ENCODE data around the gene CERS1.

Gene CERS1

GRCh38 chr19:18878858-18879578 is 16.9 kb downstream of the CERS1 start:
- no peak overlapping the region for H3K9ac ChIP-seq (ENCODE audit: low read depth, low read length)
- H3K36me3 ChIP-seq (ENCODE audit: insufficient read depth, low read length) = no peaks in the 10 kb centered on the region; the same call in 1 of the 2 replicates
- no peaks in the 10 kb centered on the region for H3K9me3 ChIP-seq (ENCODE audit: control insufficient read depth, insufficient read depth, low read length)
- no peaks in the 10 kb centered on the region; the same call in 1 of the 2 replicates for H3K4me1 ChIP-seq (ENCODE audit: insufficient read depth, low read length)

- H3K9me3 ChIP-seq (ENCODE audit: control insufficient read depth, insufficient read depth, low read length) = no peaks in the 10 kb centered on the region
- no peak overlapping the region for H3K9ac ChIP-seq (ENCODE audit: low read depth, low read length)
- no peaks in the 10 kb centered on the region for H3K36me3 ChIP-seq (ENCODE audit: insufficient read depth, low read length)
- no peaks in the 10 kb centered on the region; the same call in 1 of the 2 replicates for H3K4me1 ChIP-seq (ENCODE audit: insufficient read depth, low read length)
Measured at GRCh38 chr19:18878058-18878797, 17.7 kb downstream of the CERS1 start.

GRCh38 chr19:18876865-18877264 is 19.1 kb downstream of the CERS1 start:
- H3K9me3 ChIP-seq (ENCODE audit: control insufficient read depth, insufficient read depth, low read length) = no peaks in the 10 kb centered on the region
- H3K4me1 ChIP-seq (ENCODE audit: insufficient read depth, low read length) = no peaks in the 10 kb centered on the region; the same call in 1 of the 2 replicates
- no peaks in the 10 kb centered on the region for H3K36me3 ChIP-seq (ENCODE audit: insufficient read depth, low read length)
- H3K9ac ChIP-seq (ENCODE audit: low read depth, low read length) = no peak overlapping the region

GRCh38 chr19:18875726-18876125 is 20.2 kb downstream of the CERS1 start:
- no peaks in the 10 kb centered on the region; the same call in 1 of the 2 replicates for H3K4me1 ChIP-seq (ENCODE audit: insufficient read depth, low read length)
- H3K36me3 ChIP-seq (ENCODE audit: insufficient read depth, low read length) = no peaks in the 10 kb centered on the region; the same call in 1 of the 2 replicates
- H3K9me3 ChIP-seq (ENCODE audit: control insufficient read depth, insufficient read depth, low read length) = no peaks in the 10 kb centered on the region
- H3K9ac ChIP-seq (ENCODE audit: low read depth, low read length) = no peak overlapping the region

GRCh38 chr19:18871543-18871942 is 24.4 kb downstream of the CERS1 start:
- no peaks in the 10 kb centered on the region; the same call in 1 of the 2 replicates for H3K36me3 ChIP-seq (ENCODE audit: insufficient read depth, low read length)
- no peaks in the 10 kb centered on the region; the same call in 1 of the 2 replicates for H3K4me1 ChIP-seq (ENCODE audit: insufficient read depth, low read length)
- no peak overlapping the region for H3K9ac ChIP-seq (ENCODE audit: low read depth, low read length)
- H3K9me3 ChIP-seq (ENCODE audit: control insufficient read depth, insufficient read depth, low read length) = no peaks in the 10 kb centered on the region

GRCh38 chr19:18870531-18871172 is 25.3 kb downstream of the CERS1 start:
- Histone ChIP-seq H3K9ac (ENCODE audit: low read depth, low read length) (no peak overlapping the region), H3K36me3 (ENCODE audit: insufficient read depth, low read length) (peaks cover under 1% of the 10 kb centered on the region; the same call in 1 of the 2 replicates), H3K4me1 (ENCODE audit: insufficient read depth, low read length) (no peaks in the 10 kb centered on the region; the same call in 1 of the 2 replicates), H3K9me3 (ENCODE audit: control insufficient read depth, insufficient read depth, low read length) (no peaks in the 10 kb centered on the region)

GRCh38 chr19:18869781-18870530 is 26.0 kb downstream of the CERS1 start:
- Histone ChIP-seq H3K36me3 (ENCODE audit: insufficient read depth, low read length) (peaks cover 3% of the 10 kb centered on the region; the same call in 1 of the 2 replicates), H3K9me3 (ENCODE audit: control insufficient read depth, insufficient read depth, low read length) (no peaks in the 10 kb centered on the region), H3K4me1 (ENCODE audit: insufficient read depth, low read length) (no peaks in the 10 kb centered on the region; the same call in 1 of the 2 replicates), H3K9ac (ENCODE audit: low read depth, low read length) (no peak overlapping the region; the same call in 1 of the 2 replicates)

GRCh38 chr19:18869023-18869618 is 26.8 kb downstream of the CERS1 start:
- H3K36me3 ChIP-seq (ENCODE audit: insufficient read depth, low read length) = peaks cover 3% of the 10 kb centered on the region; the same call in 1 of the 2 replicates
- H3K4me1 ChIP-seq (ENCODE audit: insufficient read depth, low read length) = no peaks in the 10 kb centered on the region; the same call in 1 of the 2 replicates
- no peaks in the 10 kb centered on the region for H3K9me3 ChIP-seq (ENCODE audit: control insufficient read depth, insufficient read depth, low read length)
- H3K9ac ChIP-seq (ENCODE audit: low read depth, low read length) = no peak overlapping the region

GRCh38 chr19:18868380-18869022 is 27.5 kb downstream of the CERS1 start:
- Histone ChIP-seq H3K4me1 (ENCODE audit: insufficient read depth, low read length) (no peaks in the 10 kb centered on the region; the same call in 1 of the 2 replicates), H3K9ac (ENCODE audit: low read depth, low read length) (no peak overlapping the region), H3K36me3 (ENCODE audit: insufficient read depth, low read length) (peaks cover 3% of the 10 kb centered on the region; the same call in 1 of the 2 replicates), H3K9me3 (ENCODE audit: control insufficient read depth, insufficient read depth, low read length) (no peaks in the 10 kb centered on the region)

- no peaks in the 10 kb centered on the region for H3K9me3 ChIP-seq (ENCODE audit: control insufficient read depth, insufficient read depth, low read length)
- no peak overlapping the region for H3K9ac ChIP-seq (ENCODE audit: low read depth, low read length)
- peaks cover 3% of the 10 kb centered on the region; the same call in 1 of the 2 replicates for H3K36me3 ChIP-seq (ENCODE audit: insufficient read depth, low read length)
- no peaks in the 10 kb centered on the region; the same call in 1 of the 2 replicates for H3K4me1 ChIP-seq (ENCODE audit: insufficient read depth, low read length)
Measured at GRCh38 chr19:18867751-18868150, 28.2 kb downstream of the CERS1 start.

GRCh38 chr19:18867199-18867598 is 28.8 kb downstream of the CERS1 start:
- H3K4me1 ChIP-seq (ENCODE audit: insufficient read depth, low read length) = no peaks in the 10 kb centered on the region; the same call in 1 of the 2 replicates
- no peaks in the 10 kb centered on the region for H3K9me3 ChIP-seq (ENCODE audit: control insufficient read depth, insufficient read depth, low read length)
- no peak overlapping the region for H3K9ac ChIP-seq (ENCODE audit: low read depth, low read length)
- H3K36me3 ChIP-seq (ENCODE audit: insufficient read depth, low read length) = peaks cover 3% of the 10 kb centered on the region

GRCh38 chr19:18866800-18867123 is 29.2 kb downstream of the CERS1 start:
- H3K4me1 ChIP-seq (ENCODE audit: insufficient read depth, low read length) = no peaks in the 10 kb centered on the region; the same call in 1 of the 2 replicates
- no peak overlapping the region for H3K9ac ChIP-seq (ENCODE audit: low read depth, low read length)
- no peaks in the 10 kb centered on the region for H3K9me3 ChIP-seq (ENCODE audit: control insufficient read depth, insufficient read depth, low read length)
- peaks cover 3% of the 10 kb centered on the region for H3K36me3 ChIP-seq (ENCODE audit: insufficient read depth, low read length)
